Right renal cortex interstitium (tissue), 3 donors: ENCODE measurements around the gene CHD2. TPM values are rescaled to one million over a fixed set of nuclear protein-coding genes. Genes with fewer than 3 reads are reported as not detected.

Experiments used
- DNase-seq, 3 donors: peaks; one replicate each; pipeline ENCODE4 v3.0.0-alpha.2; 2013; ENCODE audit warnings: low read depth in 3 of 3, low spot score in 2 of 3
- polyA plus RNA-seq, 3 donors: library from polyadenylated mRNA; unstranded; fragments of 120-200 nt; gene quantifications; one replicate each; pipeline ENCODE4 v1.2.1, GENCODE V29; 2013; ENCODE audit not compliant: insufficient read length in 3 of 3

CHD2 gene
- polyA plus RNA-seq, 3 donors, result 89.8 to 120 (median 105) TPM

DNA sequence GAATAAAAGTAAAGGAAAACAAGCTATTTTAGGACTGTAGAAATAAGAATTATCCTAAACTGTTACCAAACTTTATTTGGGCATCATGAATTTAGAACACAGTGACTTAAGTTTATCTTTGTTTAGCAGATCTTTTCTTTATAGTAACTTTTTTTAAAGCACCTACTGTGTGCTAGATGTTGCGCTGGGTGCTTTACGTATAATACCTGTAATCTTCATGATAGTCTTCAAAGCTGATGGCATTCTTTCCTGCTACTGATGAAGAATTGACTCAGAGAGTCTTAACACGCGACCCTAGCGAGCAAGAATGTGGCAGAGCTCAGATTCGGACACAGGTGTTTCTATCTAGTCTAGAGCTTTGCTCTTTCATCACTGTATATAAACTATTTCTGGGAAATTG, 53.9 kb downstream of the CHD2 start:
- no peak for DNase-seq

DNA sequence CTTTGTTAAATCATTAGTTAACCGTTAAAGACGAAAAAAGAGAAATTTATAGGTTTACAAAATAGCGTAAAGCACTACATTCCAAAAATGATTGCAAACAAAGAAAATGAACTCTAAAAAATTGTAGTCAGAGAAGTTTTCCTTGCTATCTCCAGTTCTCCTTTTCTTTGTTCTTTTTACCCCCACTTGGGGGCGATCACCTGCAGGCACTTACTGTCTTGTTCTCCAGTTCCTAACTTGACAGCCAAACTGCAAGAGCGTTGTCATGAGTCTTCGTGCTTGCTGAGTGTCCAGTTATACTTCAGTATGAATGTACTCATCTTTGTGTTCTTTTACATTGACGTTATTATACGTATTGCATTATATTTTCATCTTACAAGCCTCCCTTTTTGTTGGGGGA, 54.5 kb downstream of the CHD2 start:
- DNase-seq, result no peak

DNA sequence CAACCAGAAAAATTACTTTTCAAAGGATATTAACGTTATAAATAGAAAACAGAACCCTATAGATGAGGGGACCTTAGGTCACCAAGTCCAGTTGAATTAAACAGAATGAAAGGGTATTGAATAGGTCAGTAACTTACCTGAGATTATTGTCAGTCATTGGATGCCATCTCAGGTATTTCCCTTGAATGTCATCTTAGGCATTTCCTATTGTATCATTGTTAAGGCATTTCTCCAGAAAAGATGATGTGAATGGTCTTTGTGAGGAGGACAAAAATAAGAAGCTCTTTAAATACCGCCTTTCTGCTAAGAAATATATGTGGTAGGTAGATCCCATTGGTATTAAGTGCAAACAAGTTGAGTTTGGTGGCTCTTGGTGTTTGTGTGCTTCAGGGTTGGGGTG, 55.6 kb downstream of the CHD2 start:
- no peak for DNase-seq

DNA sequence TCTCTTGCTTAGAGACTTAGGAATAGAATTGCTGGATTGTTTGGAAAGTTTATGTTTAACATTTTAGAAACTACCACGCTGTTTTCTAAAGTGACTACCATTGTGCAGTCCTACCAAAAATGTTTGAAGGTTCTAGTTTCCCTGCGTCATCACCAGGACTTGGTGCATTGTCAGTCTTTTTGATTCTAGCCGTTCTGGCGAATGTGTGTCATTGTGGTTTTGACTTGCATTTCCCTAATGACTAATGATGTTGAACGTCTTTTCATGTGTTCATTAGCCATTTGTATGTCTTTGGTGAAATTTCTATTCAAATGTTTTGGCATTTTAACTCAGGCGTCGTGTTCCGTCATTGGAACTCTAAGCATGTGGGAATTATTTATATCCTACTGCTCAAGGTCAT, 58.0 kb downstream of the CHD2 start:
- no peak for DNase-seq

DNA sequence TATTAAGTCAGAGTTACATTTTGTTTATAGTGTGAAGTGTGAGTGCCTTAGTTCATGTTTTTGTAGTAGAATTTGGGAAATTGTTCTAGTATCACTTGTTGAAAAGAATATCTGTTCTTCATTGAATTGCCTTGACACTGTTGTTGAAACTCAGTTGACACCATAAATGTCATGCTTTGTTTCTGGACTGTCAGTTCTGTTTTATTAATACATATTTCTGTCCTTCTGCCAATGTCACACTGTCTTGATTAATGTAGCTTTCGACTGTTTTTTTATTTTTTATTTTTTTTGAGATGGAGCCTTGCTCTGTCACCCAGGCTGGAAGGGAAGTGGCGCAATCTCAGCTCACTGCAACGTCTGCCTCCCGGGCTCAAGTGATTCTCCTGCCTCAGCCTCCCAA, 59.1 kb downstream of the CHD2 start:
- DNase-seq, result no peak

DNA sequence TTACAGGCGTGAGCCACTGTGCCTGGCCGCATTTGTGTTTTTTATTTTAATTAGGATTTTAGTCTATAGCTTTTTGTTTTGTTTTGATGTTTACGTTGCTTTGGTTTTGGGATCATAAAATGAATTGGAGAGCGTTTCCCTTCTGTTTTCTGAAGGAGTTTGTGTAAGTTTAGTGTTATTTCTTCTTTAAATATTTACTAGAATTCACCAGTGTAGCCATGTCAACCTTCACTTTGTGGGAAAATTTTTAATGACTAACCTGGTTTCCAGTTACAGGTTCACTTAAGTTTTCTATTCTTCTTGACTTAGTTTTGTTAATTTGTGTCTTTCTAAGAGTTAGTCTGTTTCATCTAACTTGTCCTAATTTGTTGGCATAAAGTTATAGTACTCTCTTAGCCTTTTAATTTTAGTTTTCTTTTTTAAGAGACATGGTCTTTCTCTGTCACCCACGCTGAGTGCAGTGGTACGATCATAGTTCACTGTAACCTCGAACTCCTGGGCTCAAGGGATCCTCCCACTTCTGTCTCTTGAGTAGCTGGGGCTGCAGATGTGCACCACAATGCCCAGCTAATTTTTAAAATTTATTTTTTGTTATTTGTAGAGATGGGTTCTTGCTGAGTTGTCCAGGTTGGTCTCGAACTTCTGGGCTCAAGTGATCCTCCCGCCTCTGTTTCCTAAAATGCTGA, 61.0 kb downstream of the CHD2 start:
- no peak for DNase-seq

DNA sequence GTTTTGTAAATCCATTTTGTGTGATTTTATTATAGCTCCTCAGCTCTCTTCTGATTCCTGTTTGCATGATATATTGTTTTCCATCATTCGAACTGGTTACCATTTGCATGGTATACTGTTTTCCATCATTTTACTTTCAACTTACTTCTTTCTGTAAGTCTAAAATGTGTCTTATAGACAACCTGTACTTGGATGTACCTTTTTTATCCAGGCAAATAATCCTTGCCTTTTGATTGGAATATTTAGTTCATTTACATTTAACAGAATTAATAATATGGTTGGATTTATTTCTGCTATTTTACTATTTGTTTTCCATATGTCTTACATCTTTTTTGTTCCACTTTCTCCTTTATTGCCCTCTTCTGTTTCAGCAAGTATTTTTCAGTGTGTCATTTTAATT, 62.8 kb downstream of the CHD2 start:
- DNase-seq, result no peak

DNA sequence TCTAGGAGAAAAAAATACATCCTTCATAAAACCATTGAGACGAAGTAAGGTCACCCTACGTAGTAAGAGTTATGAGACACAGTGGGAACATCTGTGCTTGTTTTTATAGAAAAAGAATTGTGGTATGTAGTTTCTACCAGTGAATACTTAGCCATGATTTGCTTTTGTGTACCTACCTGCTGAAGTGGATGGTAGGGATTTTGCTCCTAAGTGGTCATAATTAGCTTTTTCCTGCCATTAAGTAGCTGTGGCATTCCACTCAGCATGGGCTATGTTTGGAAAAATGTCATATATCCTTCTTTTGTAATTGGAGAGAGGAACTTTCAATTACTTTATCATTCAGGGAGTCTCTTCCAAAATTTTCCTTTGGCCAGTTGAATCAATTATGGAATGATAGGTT, 63.7 kb downstream of the CHD2 start:
- no peak for DNase-seq

DNA sequence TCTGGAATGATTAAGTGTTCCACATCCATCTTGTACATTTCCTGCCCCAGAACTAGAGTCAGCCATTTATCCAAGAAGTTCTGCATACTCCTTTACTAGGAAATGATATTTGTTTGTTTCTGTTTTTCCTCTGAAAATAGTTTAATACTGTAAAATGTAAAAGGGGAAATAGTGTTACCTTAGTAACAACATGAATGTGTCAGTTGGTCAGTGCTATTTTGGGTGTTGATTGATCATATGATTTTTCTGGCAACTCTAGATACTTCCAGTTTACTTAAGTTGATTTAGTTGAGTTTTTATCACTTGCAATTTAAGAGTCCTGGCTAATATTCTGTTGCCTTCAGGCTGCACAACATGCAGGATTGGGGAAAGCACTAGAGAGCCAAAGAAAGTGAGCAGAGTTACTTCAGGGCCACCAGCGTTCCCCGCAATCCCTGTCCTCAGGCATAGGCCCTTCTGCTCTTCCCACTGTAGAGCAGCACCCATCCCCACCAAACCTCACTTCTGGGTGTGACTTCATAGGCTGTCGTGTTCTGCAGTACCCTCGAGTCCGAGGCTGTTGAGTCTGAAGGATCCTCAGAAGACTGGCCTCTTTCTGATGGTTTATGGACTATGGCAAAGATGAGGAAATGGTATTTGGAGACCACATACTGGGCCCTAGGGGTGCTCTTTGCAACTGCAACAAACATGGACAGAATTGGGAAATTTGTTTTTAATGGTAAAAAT, 69.0 kb downstream of the CHD2 start:
- DNase-seq, result no peak

DNA sequence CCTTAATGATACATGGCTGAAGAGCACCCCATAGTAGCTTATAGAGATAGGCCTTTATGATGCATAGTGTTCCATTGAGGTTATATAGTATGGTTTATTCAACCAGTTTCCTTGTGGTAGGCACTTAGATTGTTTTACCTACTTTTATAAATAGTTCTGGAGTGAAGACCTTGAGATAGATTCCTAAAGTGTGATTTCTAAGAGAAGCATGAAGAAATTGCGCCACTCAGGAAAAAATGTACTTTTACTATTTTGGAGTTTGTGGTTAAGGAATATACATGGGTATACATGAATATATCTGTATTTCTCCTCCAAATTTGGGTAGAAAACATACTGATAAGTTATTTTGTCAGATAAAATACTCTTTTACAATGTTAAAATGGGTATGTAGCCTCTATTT, 70.5 kb downstream of the CHD2 start:
- no peak for DNase-seq

DNA sequence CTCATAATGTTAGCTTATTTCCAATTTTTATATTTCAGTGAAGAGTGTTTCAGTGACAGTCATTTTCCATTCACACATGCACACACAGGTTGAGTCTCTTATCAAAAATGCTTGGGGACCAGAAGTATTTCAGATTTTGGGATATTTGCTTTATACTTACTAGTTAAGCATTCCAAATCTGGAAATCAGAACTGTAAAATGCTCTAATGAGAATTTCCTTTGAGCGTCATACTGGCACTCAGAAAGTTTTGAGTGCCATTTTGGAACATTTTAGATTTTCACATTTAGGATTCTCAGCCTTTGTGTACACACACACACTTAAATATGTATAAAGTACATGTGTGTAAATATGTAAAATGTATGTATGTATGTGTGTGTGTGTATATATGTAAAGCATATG, 71.0 kb downstream of the CHD2 start:
- DNase-seq, result no peak

DNA sequence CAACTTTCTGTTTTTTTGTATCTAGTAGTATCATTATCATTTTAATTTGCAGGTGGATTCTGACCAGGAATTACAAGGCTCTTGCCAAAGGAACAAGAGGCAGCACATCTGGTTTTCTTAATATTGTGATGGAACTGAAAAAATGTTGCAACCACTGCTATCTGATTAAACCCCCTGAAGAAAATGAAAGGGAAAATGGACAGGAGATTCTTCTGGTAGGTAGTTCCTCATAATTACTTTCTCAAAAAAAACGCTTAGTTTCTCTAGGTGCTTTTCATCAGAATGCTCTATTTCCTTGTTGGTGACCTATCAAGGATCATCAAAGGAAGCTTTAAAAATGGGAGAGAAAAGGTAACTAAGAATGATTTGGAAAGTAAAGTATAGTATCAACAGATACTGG, 71.6 kb downstream of the CHD2 start:
- no peak for DNase-seq

DNA sequence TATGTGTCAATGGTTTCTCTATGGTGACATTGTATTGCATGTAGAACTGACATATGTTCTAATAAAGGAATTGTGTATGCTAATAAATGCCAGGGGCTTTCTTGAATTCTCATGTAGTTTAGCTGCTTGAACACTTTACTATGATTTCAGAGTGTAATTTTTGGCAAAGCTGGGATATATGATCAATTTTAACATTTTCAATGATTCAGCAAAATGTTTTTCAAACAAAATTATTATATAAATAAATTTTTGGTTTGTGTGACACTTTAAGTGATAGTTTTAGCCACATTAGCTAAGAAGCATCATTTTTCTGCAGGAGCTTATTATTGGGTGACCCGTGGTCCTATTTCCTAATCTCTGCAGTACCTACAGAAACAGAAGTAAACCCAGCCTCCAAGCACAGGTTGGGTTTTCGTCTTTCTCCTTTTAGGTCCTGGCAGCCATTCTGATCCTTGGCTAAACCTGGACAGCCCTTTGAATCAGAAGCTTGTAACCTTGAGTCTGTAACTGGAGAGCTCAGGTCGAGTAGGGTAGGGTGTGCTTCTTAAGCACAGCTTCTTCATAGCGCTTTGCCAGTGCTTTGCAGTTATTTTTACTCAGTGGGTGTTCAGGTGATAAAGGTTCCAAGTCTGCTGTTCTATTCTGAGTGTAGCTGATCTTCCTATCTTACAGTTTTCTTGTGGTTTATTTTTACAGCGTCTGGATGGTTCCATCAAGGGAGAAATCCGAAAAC, 74.2 kb downstream of the CHD2 start:
- no peak for DNase-seq

DNA sequence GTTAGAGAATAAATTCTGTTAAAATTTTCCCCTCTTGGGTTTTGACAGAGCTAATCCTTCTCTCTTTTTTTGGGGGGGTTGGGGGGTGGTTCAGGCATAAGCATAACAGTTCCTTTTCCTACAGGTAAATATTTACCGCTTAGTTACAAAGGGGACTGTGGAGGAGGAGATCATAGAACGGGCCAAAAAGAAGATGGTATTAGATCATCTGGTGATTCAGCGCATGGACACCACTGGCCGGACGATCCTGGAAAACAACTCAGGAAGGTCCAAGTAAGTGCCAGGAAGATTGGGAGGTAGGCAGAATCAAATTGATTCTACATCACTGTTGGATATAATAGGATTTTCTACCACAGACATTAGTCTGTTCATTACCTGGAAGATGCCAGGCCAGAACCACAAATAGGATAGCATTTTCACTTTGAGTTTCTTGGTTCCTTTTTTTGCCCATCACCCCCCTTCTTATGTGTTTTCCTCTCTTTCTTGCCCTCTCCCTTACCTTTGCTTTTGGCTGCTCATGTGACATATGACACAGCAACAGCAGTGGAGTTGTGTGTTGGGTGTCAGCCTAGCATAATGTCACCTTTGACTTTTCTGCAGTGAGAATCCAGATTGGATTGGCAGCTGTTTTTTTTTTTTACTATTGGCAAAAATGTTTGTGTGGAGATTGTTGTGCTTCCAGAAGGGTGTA, 79.0 kb downstream of the CHD2 start:
- DNase-seq, result no peak

DNA sequence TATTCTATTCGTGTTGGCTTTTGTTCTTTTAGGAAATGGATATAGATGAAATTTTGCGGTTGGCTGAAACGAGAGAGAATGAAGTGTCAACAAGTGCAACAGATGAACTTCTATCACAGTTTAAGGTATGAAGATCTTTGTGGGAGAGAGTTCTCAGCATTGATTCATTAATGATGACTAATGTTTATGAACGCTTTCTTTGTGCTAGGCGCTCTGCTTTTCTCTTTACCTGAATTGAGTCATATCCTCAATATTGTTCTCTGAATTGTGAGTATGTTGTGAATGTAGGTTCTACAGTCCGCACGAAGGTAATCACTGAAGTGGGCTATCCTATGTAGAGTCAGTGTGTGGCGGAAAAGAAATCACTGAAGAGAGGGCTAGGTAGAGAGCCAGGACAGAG, 81.2 kb downstream of the CHD2 start:
- DNase-seq, result no peak

DNA sequence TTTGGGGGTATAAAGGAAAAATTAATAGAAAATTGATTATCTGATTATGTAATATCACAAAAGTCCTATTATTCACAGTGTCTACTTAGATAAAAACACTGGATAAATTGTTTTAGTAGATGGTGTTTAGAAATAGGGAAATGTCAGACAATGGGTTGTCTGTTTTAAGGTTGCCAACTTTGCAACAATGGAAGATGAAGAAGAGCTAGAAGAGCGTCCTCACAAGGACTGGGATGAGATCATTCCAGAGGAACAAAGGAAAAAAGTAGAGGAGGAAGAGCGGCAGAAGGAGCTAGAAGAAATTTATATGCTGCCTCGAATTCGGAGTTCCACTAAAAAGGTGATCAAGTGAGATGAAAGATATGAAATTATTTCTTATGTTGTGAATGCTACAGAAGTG, 84.0 kb downstream of the CHD2 start:
- no peak for DNase-seq

DNA sequence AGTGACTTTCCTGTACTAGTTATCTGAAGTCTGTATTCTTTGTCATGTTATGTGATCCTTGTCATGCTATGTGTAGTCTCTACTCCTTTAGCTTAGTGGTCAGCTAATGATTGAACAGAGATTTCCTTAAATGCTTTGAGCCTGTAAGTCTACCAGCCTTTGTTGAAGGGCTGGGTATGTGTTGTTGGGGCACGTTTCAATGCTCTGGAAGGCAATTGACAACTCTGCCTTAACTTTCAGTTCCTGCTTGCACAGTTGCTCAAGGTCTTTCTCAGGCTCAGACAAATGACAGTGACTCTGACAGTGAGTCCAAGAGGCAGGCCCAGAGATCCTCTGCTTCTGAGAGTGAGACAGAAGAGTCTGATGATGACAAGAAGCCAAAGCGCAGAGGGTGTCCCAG, 89.3 kb downstream of the CHD2 start:
- no peak for DNase-seq

DNA sequence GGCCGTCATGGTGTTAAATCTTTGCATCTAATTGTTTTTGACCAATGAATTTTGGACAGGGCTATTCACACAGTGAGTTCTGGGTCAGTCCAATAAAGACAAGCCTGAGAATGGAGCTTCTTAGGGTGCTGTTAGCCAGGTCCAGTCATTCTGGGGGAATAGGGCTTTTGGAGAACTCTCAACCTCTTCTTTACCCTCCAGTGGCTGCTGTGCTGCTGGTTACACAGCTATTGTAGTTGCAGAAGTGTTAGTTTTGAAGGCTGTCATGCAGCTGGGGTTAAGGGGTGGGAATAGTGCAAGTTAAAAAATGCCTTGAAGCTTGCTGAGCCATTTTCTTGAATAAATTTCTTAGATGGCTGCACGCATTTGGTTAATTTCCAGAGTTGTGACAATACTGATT, 89.9 kb downstream of the CHD2 start:
- no peak for DNase-seq

DNA sequence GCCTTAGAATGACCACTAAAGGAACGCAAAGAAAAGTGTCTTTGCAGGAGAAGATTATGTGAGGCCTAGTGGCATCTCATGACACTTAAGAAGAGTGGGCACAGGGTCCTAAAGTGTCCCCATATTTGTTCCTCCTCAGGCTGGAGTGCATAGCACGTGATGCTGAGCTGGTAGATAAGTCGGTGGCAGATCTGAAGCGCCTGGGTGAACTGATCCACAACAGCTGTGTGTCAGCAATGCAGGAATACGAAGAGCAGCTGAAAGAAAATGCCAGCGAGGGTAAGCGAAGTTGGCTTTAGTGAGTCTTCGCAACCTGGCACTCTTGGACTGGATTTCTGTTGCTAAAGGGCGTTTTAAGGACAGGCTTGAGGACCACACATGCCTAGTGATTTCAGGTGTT, 92.6 kb downstream of the CHD2 start:
- DNase-seq, result no peak

DNA sequence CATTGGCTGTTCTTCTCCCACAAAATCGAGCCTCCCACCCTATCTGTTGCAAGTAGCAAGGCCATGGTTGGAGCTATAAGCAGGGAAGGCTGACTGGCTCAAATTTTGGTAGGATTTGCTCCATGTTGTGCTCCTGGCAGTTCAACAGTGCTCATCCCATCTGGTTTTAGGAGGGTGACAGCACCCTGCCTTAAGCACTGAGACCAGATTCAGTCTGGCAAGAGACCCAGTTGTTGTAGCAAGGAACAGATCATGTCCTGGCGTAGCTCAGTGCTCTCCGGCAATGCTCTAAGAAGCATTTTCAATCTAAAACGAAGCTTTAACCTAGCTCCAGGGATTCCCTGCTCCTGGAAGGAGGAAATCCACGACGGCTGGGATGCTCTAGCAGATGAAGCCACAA, 97.7 kb downstream of the CHD2 start:
- DNase-seq, result no peak

DNA sequence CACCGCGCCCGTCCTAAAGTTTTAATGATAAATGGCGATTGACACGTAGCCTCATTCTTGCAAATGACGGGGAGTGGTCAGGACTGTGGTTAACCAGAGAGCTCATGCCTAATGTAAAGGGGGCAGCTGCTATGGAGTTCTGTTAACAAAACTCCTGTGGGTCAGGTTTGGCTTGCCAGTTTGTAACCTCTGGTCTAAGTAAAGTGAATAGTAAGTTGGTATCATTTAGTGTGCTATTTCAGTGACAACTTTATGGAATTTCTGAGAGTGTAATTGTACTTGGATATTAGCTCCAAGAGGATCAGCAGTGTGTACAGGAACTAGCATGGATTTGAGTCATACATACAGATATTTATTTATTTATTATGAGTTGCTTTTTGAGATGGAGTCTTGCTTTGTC, 101.0 kb downstream of the CHD2 start:
- DNase-seq, result no peak
